HEK293 (cell line): ENCODE data around the gene AK8.

ENCODE experiments used
- CTCF ChIA-PET: fragments of 350-600 bp; formaldehyde crosslinking; extraction: SDS; loops from one replicate; lab custom pipeline; 2021; ENCODE audit warnings: antibody characterized with exemption; lab: Yijun Ruan, JAX
- POLR2A ChIA-PET: fragments of 300-600 bp; formaldehyde crosslinking; extraction: SDS; loops from one replicate; lab custom pipeline; 2020; ENCODE audit warnings: antibody characterized with exemption, inconsistent platforms; lab: Yijun Ruan, JAX
- H3K27ac ChIP-seq: fragments of 200-500 bp; sonication (Bioruptor generic); 2 replicates; pipeline ENCODE4 v1.5.1; 2014; ENCODE audit warnings: low read depth, low read length, control low read depth, inconsistent platforms; ENCODE audit errors: extremely low read depth
- H3K36me3 ChIP-seq, 2 experiments: fragments of 200-500 bp in 1 of 2; sonication (Bioruptor generic) in 1 of 2; 1 replicate in 1 of 2; 2 replicates in 1 of 2; pipeline ENCODE4 v1.5.1; 2014 to 2017; ENCODE audit warnings: inconsistent platforms in 2 of 2, low read length in 2 of 2; ENCODE audit not compliant: control insufficient read depth in 2 of 2, insufficient read depth in 1 of 2
- H3K4me1 ChIP-seq: fragments of 200-500 bp; sonication (Bioruptor generic); 2 replicates; pipeline ENCODE4 v1.5.1; 2014; ENCODE audit warnings: mild to moderate bottlenecking, low read length, inconsistent platforms; ENCODE audit not compliant: control insufficient read depth, insufficient read depth
- H3K4me3 ChIP-seq: 2 replicates; pipeline ENCODE4 v1.5.1; 2011; ENCODE audit warnings: low read depth, mild to moderate bottlenecking, control low read depth, low read length, moderate library complexity
- H3K9me3 ChIP-seq: fragments of 200-500 bp; sonication (Bioruptor generic); 2 replicates; pipeline ENCODE4 v1.5.1; 2014; ENCODE audit warnings: low read depth, low read length, inconsistent platforms; ENCODE audit not compliant: control insufficient read depth, insufficient read depth
- AEBP2 ChIP-seq: fragments of 450-650 bp; formaldehyde crosslinking; IDR thresholded peaks from 2 replicates; pipeline ENCODE4 v1.5.1; 2016; ENCODE audit warnings: missing biosample characterization, missing genetic modification characterization, borderline replicate concordance
- ELK4 ChIP-seq: IDR thresholded peaks from 2 replicates; pipeline ENCODE4 v1.6.1; 2011; ENCODE audit warnings: mild to moderate bottlenecking, low read depth, low read length, borderline replicate concordance
- GLI2 ChIP-seq: fragments of 450-650 bp; formaldehyde crosslinking; IDR thresholded peaks from 2 replicates; pipeline ENCODE4; 2017; ENCODE audit warnings: missing biosample characterization, missing genetic modification characterization, low read depth, borderline replicate concordance
- GLIS1 ChIP-seq: fragments of 450-650 bp; formaldehyde crosslinking; IDR thresholded peaks from 2 replicates; pipeline ENCODE4 v1.5.1; 2016; ENCODE audit warnings: missing biosample characterization, missing genetic modification characterization
- OSR2 ChIP-seq: fragments of 450-650 bp; formaldehyde crosslinking; IDR thresholded peaks from 2 replicates; pipeline ENCODE4 v1.5.1; 2016; ENCODE audit warnings: missing biosample characterization, missing genetic modification characterization
- PRDM6 ChIP-seq: fragments of 450-650 bp; formaldehyde crosslinking; IDR thresholded peaks from 2 replicates; pipeline ENCODE4 v1.5.1; 2017; ENCODE audit warnings: missing biosample characterization, missing genetic modification characterization
- SALL2 ChIP-seq: fragments of 450-650 bp; formaldehyde crosslinking; IDR thresholded peaks from 2 replicates; pipeline ENCODE4 v1.5.0; 2017; ENCODE audit warnings: missing biosample characterization, mild to moderate bottlenecking, missing genetic modification characterization, borderline replicate concordance
- SCRT1 ChIP-seq: fragments of 450-650 bp; formaldehyde crosslinking; IDR thresholded peaks from 2 replicates; pipeline ENCODE4 v1.5.1; 2016; ENCODE audit warnings: missing biosample characterization, missing genetic modification characterization, borderline replicate concordance
- WT1 ChIP-seq: fragments of 450-650 bp; formaldehyde crosslinking; IDR thresholded peaks from 2 replicates; pipeline ENCODE4 v1.5.1; 2016; ENCODE audit warnings: missing biosample characterization, missing genetic modification characterization
- ZBTB8A ChIP-seq: fragments of 450-650 bp; formaldehyde crosslinking; IDR thresholded peaks from 2 replicates; pipeline ENCODE4 v1.5.1; 2016; ENCODE audit warnings: missing biosample characterization, missing genetic modification characterization
- ZFHX2 ChIP-seq: fragments of 450-650 bp; formaldehyde crosslinking; conservative IDR thresholded peaks from 2 replicates; pipeline ENCODE4 v1.5.1; 2016; ENCODE audit warnings: missing biosample characterization, missing genetic modification characterization
- ZNF202 ChIP-seq: fragments of 450-650 bp; formaldehyde crosslinking; IDR thresholded peaks from 2 replicates; pipeline ENCODE4 v1.5.1; 2016; ENCODE audit warnings: missing biosample characterization, missing genetic modification characterization, borderline replicate concordance
- ZNF221 ChIP-seq: fragments of 450-650 bp; formaldehyde crosslinking; IDR thresholded peaks from 2 replicates; pipeline ENCODE4 v1.5.1; 2017; ENCODE audit warnings: missing biosample characterization, missing genetic modification characterization, borderline replicate concordance
- ZNF350 ChIP-seq: fragments of 450-650 bp; formaldehyde crosslinking; IDR thresholded peaks from 2 replicates; pipeline ENCODE4 v1.5.0; 2017; ENCODE audit warnings: missing biosample characterization, mild to moderate bottlenecking, missing genetic modification characterization
- ZNF366 ChIP-seq: fragments of 450-650 bp; formaldehyde crosslinking; conservative IDR thresholded peaks from 2 replicates; pipeline ENCODE4 v1.5.1; 2016; ENCODE audit warnings: missing biosample characterization, missing genetic modification characterization
- ZNF37A ChIP-seq: fragments of 450-650 bp; IDR thresholded peaks from 2 replicates; pipeline ENCODE4 v1.5.1; 2018; ENCODE audit warnings: missing biosample characterization, missing genetic modification characterization
- ZNF449 ChIP-seq: fragments of 450-650 bp; formaldehyde crosslinking; IDR thresholded peaks from 2 replicates; pipeline ENCODE4 v1.5.1; 2017; ENCODE audit warnings: missing biosample characterization, mild to moderate bottlenecking, missing genetic modification characterization, moderate library complexity
- ZNF473 ChIP-seq: fragments of 450-650 bp; formaldehyde crosslinking; IDR thresholded peaks from 2 replicates; pipeline ENCODE4 v1.5.1; 2017; ENCODE audit warnings: missing biosample characterization, missing genetic modification characterization
- ZNF501 ChIP-seq: fragments of 450-650 bp; formaldehyde crosslinking; IDR thresholded peaks from 2 replicates; pipeline ENCODE4 v1.5.1; 2016; ENCODE audit warnings: missing biosample characterization, missing genetic modification characterization
- ZNF558 ChIP-seq: fragments of 450-650 bp; formaldehyde crosslinking; IDR thresholded peaks from 2 replicates; pipeline ENCODE4 v1.5.1; 2016; ENCODE audit warnings: missing biosample characterization, missing genetic modification characterization
- ZNF76 ChIP-seq: fragments of 450-650 bp; formaldehyde crosslinking; IDR thresholded peaks from 2 replicates; pipeline ENCODE4; 2016; ENCODE audit warnings: low read depth, missing biosample characterization, missing genetic modification characterization, borderline replicate concordance
- ZXDB ChIP-seq: fragments of 450-650 bp; formaldehyde crosslinking; IDR thresholded peaks from 2 replicates; pipeline ENCODE4 v1.5.1; 2016; ENCODE audit warnings: missing biosample characterization, missing genetic modification characterization

AK8 gene

GRCh38 chr9:132726576-132727130 lies 151.4 kb downstream of the AK8 start:
- POLR2A ChIA-PET, result no interaction called here
- CTCF ChIA-PET, result interaction anchor here (0.6 kb wide), 1 partner anchor 108 kb away, joined by 5 read pairs; no protein-coding TSS in a partner anchor
- Histone ChIP-seq H3K27ac (no peak overlapping the region), H3K9me3 (no peaks in the 10 kb centered on the region), H3K36me3 (no peaks in the 10 kb centered on the region), H3K4me1 (no peaks in the 10 kb centered on the region), H3K4me3 (no peak overlapping the region)
- TF ChIP-seq PRDM6 (tag by site-specific recombination) (no peak), ZNF202 (tag by site-specific recombination) (no peak), ZBTB8A (tag by site-specific recombination) (no peak), ZNF501 (tag by site-specific recombination) (no peak), ZNF473 (tag by site-specific recombination) (no peak), GLI2 (no peak), ELK4 (no peak), ZNF449 (no peak), AEBP2 (tag by site-specific recombination) (no peak), ZNF558 (tag by site-specific recombination) (no peak), ZNF350 (tag by site-specific recombination) (no peak), ZFHX2 (tag by site-specific recombination) (no peak), ZNF221 (tag by site-specific recombination) (no peak), OSR2 (tag by site-specific recombination) (no peak), ZNF76 (no peak)

GRCh38 chr9:132725306-132725705 lies 152.8 kb downstream of the AK8 start:
- no peak overlapping the region for H3K27ac ChIP-seq
- POLR2A ChIA-PET, result no interaction called here
- H3K4me3 ChIP-seq, result no peak overlapping the region
- TF ChIP-seq ZXDB, result no peak
- TF ChIP-seq GLIS1 (tag by site-specific recombination), result no peak
- no peak for TF ChIP-seq WT1 (tag by site-specific recombination)
- no peak for TF ChIP-seq ZNF37A
- TF ChIP-seq SCRT1 (tag by site-specific recombination), result no peak
- TF ChIP-seq AEBP2 (tag by site-specific recombination), result no peak
- no peak for TF ChIP-seq ZNF366 (tag by site-specific recombination)
- TF ChIP-seq SALL2 (tag by site-specific recombination), result no peak
- CTCF ChIA-PET, result interaction anchor here (0.8 kb wide), 1 partner anchor 56 kb away, joined by 3 read pairs; no protein-coding TSS in a partner anchor
- H3K9me3 ChIP-seq, result no peaks in the 10 kb centered on the region
- H3K4me1 ChIP-seq, result no peaks in the 10 kb centered on the region
- H3K36me3 ChIP-seq, result no peaks in the 10 kb centered on the region
